Stimulated activated CD4-positive, alpha-beta T cell treated with anti-CD3 and anti-CD28 coated beads, Interleukin-4, amount 100 ng/mL, for 1 hour (primary cell): Measurements from ENCODE around the gene NFIX.
A peak's percentile ranks its signal among the peaks of the same experiment; 100 is the strongest.

Source experiments
- DNase-seq: peaks from one replicate; pipeline ENCODE4 v3.0.0-alpha.2; 2020

NFIX gene

DNA sequence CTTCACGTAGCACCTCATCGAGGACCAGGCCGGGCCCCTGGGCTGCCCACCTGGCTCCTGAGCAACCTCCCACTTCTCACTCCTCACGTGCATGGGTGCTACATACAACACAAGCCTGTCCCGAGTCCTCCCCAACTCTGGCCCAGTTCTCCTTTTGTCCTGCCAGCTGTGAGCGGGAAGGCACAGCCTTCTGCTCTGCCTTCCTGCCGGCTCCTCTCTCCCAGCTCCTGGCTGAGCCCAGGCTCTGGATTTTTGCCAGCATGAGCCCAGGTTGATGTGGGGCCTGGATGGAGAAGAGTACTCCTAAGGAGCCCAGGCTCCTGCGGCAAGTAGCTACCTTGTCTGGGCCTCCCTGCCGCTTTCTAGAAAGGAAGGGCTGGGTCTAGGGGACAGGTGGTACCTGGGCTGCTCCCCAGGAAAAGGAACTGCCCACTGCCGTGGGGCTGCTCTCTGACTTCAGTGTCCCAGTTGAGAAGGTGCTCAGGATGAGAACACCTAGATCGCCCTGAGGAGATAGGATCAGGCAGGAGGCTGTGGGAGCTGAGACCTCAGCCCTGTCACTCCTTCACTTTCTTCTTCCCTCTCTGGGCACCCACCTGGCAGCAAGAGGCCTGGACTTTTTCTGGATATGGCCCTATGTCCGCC, 83.7 kb downstream of the NFIX start:
- no peak for DNase-seq

DNA sequence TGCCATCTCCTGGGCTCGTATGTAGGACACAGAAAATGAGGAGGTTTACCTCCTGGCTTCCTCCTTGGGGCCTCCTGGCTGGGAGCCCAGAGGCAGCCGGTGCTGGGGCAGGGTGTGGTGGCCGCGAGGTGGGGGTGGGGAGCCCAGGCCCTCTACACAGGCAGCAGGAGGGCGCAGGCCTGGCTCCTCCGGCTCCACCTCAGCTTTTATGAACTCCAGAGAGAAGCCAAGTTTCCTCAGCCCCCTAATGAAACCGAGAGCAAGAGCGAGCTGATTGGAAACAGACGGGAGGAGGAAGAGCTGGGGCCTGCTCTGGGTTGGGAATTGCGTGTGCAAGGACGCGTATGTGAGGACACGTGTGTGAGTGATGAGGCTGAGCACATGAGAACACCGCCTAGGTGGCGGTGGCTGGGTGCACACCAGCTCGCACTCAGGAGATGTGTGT, 84.3 kb downstream of the NFIX start:
- no peak for DNase-seq

DNA sequence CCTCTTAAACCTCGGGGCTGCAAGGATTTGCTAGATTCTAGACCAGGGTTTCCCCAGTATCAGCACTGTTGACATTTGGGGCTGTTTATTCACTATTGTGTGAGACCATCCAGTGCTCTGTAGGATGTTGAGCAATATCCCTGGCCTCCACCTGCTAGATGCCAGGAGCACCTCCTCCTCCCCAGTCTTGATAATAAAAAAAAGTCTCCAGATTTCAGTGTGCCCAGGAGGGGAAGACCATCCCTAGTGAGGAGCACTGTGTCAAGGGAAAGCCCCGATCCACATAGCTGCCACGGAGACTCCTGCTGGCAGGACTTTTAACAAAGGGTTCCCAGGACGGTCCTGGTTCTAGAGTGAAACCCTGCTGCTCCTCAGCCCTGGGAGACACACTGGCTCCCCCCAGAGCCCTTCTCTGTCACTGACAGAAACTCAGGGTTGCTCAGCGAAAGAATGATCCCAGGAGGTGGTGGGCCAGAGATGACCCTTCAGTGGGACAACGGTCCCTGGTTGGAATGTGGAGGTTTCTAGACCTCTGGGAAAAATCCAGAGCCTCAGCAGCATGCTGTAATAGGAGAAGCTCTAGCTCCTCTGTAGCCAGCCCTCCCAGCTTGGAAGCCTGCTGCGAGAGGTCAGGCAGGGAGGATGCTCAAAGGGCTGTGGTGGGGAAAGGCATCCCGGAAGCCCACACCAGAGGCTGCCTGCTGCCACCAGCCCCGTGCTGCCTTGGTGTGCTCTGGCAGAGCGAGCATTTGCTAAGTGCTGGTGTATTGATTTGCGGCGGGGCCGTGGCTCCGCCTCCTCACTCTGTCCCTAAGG, 87.1 kb downstream of the NFIX start:
- no peak for DNase-seq

- no peak for DNase-seq
These were observed 87.7 kb downstream of the NFIX start for GRCh38 chr19:13083008-13083404.

- no peak for DNase-seq
These were observed 88.4 kb downstream of the NFIX start for GRCh38 chr19:13083627-13084026.

- DNase-seq: no peak
These were observed 90.4 kb downstream of the NFIX start for GRCh38 chr19:13085666-13086065.

DNA sequence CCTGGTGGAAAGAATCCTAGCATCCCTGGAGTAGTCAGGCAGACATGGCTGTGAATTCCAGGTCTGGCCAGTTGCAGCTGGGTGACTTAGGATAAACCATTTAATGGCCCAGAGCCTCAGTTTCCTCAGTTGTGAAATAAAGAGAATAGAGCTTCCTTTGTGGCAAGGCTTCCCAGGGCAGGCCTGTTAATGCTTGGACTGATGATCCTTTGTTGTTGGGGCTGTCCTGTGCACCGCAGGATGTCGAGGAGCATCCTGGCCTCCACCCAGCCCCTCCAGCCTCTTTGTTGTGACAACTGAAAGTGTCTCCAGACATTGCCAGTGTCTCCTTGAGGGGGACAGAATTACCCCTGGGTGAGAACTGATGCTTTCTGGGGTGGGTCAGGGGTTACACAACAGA, 91.1 kb downstream of the NFIX start:
- DNase-seq: no peak

- no peak for DNase-seq
These were observed 92.0 kb downstream of the NFIX start for GRCh38 chr19:13087295-13087694.

DNA sequence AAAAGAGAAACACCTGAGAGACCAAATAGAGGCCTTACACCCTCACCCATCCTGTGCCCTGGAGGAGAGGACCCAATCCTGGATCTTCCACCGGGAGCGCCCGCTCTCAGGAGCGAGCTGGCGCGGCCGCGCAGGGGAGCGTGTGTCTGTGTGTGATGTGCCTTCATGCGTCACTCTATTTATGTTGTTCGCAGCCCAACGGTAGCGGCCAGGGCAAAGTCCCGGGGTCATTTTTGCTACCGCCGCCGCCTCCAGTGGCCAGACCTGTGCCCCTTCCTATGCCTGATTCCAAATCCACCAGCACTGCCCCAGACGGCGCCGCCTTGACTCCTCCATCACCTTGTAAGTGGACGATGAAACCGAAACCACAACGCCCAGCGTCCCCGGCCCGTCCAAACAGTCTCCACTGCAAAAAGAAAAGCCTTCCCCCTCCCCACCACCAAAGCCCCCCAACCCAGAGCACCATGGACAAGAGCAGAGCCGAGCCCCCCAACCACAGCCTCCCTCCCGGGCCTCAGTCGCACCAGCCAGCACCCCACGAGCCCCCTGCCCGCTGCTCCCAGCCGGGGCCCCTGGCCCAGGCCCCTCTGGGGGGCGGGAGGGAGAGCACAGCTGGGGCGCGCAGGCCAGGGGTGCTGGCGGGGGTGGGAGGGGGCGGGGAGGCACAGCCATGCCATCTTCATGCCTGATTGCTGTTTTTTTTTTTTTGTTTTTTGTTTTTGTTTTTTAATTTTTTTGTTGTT, 92.7 kb downstream of the NFIX start:
- DNase-seq: no peak

GRCh38 chr19:13089139-13089856, 94.0 kb downstream of the NFIX start:
- no peak for DNase-seq

DNA sequence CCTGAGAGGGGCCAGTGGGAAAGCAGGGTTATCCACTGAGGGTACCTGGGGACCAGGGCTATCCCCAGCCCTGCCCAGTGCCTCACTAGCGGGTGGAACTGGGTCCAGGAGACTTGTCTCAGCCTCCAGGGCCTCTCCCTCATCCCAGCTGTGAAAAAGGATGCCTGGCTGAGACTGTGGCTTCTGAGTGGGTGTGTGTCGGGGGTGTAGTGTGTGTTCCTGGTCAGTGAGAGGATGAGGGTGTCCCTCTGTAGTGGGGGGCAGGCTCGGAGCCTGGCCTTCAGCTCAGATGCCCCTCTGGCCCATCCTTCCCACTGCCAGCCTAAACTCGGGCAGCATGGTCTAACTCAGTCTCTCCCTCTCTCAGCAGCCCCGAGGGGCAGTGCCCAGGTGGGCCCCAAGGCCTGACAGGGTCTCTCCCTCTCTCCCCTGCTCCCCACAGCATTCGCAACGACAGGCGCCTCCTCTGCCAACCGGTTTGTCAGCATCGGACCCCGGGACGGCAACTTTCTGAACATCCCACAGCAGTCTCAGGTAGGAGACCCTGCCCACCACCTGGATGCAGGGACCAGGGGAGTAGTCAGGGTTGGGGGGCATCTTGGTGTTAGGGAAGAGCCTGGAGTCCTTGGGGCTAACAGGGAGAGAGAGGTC, 94.7 kb downstream of the NFIX start:
- no peak for DNase-seq

- DNase-seq: no peak
These were observed 95.4 kb downstream of the NFIX start for GRCh38 chr19:13090511-13091231.

DNA sequence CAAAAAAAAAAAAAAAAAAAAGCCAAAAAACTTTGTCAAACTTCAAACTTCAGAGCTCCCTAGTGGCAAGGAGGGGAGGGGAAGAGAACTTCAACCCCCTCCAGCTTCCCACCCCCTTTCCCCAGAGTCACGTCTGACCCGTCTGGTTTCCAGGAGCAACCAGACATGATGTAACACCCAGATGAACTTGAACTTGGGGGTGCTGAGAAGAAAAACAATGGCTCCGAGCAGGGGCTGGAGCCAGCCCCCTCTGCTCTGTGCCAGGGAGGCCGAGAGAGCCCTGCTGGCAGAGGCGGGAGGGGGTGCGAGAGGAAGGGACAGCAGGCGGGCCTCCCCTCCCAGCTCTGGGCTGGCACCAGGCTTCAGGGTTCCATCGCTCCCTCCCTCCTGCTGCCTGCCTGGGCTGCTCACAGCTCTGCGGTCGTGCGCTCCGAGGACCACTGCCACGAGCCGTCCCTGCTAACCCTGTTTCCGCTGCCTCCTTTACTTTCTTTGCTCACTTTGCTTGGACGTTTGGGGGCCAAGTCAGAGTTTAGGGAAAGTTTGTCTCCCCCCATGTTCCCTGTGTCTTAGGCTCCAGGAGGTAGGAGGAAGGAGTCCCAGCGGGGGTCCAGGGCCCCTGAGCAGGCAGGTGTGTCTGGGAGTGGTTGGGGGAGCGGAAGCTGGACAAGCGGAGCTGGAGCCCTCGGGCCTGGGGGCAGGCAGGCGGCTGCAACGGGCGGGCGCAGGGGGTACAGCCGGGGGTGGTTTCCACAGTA, 96.3 kb downstream of the NFIX start:
- DNase-seq: no peak

- no peak for DNase-seq
These were observed 96.9 kb downstream of the NFIX start for GRCh38 chr19:13092158-13092543.

DNA sequence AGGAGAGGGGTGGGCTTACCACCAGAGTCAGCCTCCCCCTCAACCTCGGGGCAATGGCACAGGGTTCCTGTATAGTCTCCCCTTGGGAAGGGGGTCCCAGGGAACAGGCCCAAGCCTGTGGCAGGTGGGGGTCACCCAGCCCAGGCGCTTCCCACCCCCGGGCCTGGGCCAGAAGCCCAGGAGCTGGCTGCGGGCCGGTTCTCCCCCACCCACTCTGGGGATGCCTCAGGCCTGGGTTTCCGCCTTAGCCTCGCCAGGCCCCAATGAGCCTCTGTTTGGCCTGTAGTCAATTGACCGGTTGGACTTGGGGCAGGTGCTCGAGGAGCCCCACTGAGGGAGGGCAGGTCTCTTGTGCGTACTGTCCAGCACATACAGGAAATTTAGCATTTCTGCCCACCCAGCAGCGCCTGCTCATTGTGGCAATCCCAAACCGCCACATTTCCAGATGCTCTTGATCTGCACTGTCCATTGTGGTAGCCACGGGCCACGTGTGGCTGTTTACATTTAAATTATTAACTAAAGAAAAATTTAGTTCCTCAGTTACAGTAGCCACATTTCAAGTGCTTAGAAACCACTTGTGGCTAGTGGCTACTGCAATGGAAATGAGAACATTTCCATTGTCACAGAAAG, 97.4 kb downstream of the NFIX start:
- no peak for DNase-seq

DNA sequence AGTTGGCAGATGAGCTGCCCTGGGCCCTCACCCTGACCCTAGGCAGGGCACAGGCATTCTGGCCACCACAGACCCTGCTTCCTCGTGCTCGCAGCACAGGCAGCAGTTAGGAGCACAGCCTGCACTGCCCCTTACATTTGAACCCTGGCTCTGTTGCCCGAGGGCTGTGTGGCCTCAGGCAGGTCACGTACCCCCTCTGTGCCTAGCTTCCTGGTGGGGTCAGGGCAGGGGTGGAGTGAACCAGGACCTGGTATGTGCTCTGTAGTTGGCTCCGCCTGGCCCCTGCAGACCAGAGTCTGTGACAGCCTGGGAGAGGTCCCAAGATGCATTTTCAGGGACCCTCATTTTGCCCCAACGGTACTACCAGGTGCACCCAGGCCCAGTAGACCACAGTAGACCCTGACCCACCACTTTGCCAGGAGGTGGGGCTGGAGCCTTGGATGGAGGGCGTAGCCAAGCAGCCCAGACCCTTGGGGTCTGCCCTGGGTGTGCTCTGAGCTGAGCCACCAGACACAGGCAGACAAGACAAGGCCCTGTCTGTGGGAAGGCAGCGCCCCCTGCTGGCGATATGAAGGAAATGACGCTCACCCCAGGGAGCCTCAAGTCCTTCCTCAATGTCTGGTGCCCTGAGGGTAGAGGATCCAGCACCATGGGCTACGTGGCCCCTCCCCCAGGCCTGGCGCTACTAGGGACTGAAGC, 98.3 kb downstream of the NFIX start:
- peak; percentile 77 for DNase-seq

GRCh38 chr19:13094106-13094504, 98.8 kb downstream of the NFIX start:
- no peak for DNase-seq

- no peak for DNase-seq
These were observed 99.6 kb downstream of the NFIX start for GRCh38 chr19:13094771-13095392.

- DNase-seq: no peak
These were observed 100.1 kb downstream of the NFIX start for GRCh38 chr19:13095393-13095784.
